Body of pancreas (tissue), 4 donors: ENCODE results near the gene KRT76.

Source experiments
- POLR2A ChIP-seq, 3 donors: fragments of 450-650 bp; IDR thresholded peaks; one replicate each; pipeline ENCODE4 v1.6.1; 2016; ENCODE audit warnings: antibody characterized with exemption in 3 of 3, mild to moderate bottlenecking in 2 of 3
- TF ChIP-seq, protein P1 (sequence below), 7 experiments: fragments of 450-650 bp in 4 of 7; fragments of 200-600 bp in 3 of 7; sonication (generic) in 3 of 7; IDR thresholded peaks; one replicate each; pipeline ENCODE4 v1.5.1; 2016 to 2019; ENCODE audit warnings: antibody characterized with exemption in 7 of 7

DNA sequence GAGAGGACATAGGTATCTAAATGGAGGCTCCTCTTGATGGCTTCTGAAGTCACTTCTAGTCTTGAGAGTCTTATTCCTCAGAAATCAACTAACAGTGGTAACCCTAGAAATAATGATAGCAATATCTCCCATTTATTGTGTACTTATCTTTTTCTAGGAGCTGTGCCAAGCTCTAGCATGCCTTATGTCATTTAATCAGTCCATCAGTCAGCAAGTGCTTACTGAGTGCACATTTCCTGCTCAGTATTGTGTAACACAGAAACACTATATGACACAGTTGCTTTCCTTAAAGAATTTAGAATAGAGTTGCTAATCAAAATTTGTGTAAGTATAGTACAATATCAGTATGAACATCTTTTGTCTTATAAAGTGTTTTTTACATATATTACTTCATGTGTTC lies 36.6 kb downstream of the KRT76 start:
- TF ChIP-seq, protein P1, sequence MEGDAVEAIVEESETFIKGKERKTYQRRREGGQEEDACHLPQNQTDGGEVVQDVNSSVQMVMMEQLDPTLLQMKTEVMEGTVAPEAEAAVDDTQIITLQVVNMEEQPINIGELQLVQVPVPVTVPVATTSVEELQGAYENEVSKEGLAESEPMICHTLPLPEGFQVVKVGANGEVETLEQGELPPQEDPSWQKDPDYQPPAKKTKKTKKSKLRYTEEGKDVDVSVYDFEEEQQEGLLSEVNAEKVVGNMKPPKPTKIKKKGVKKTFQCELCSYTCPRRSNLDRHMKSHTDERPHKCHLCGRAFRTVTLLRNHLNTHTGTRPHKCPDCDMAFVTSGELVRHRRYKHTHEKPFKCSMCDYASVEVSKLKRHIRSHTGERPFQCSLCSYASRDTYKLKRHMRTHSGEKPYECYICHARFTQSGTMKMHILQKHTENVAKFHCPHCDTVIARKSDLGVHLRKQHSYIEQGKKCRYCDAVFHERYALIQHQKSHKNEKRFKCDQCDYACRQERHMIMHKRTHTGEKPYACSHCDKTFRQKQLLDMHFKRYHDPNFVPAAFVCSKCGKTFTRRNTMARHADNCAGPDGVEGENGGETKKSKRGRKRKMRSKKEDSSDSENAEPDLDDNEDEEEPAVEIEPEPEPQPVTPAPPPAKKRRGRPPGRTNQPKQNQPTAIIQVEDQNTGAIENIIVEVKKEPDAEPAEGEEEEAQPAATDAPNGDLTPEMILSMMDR (IDR thresholded peaks at IDR 0.05), result no peak
- no peak for TF ChIP-seq POLR2A (IDR thresholded peaks at IDR 0.05)
